Measurements from ENCODE around the gene SNX20. TPM values are rescaled to one million over a fixed set of nuclear protein-coding genes. Genes with fewer than 3 reads are reported as not detected.

The SNX20 gene
- total and polyA plus RNA-seq, 2 of the 13 experiments (the other 11 are each of a cell fraction or from before 2014, with no cell fraction given), result not detected

DNA sequence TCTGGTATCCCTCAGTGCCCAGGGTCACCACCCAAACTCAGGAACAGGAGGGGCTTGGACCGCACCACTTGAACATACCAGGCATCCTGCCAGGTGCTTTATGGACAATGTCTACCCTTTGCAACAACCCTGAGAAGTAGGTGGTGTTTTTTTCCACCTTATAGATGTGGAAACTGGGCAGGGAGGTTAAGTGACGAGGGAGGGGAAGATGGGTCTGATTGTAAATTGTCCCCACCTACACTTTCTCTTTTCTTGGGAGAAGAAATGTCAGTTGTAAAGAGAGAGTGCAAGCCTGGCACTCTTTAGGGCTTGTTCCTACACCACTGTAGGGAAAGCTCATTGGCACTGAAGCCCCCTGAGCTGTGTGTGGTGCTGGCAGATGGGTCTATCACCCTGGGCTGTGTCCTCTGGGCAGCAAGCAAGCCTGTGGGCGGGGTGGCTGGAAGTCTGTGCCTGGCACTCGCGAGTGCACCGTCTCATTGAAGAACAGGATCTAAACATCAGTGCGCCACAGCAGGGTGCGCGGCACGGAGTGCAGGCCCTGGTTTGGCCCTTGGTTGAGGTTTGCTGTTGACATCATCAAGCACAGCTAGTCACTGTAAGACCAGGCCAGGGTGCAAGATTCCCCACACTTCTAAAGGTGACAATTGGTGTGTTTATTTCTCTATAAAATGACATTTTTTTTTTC lies 27.4 kb upstream of the SNX20 start:
- Histone ChIP-seq H3K4me1 (ENCODE audit: insufficient read depth, low read length) (no peaks in the 10 kb centered on the region), H3K79me2 (ENCODE audit: insufficient read depth, low read length) (no peaks in the 10 kb centered on the region), H3K9me3 (ENCODE audit: low read length) (peaks cover 23% of the 10 kb centered on the region), H4K20me1 (ENCODE audit: insufficient read depth, low read length) (no peaks in the 10 kb centered on the region), H3K36me3 (replicated peaks in 1 of 2; ENCODE audit: control insufficient read depth in 1 of 2, insufficient read depth in 2 of 2, low read length in 2 of 2) (no peaks in the 10 kb centered on the region), H3K27ac (ENCODE audit: extremely low read length, insufficient read depth, low read length) (no peak overlapping the region), H3K27me3 (ENCODE audit: control insufficient read depth in 1 of 2, insufficient read depth in 2 of 2, low read length in 2 of 2) (peaks cover 0 to 16% of the 10 kb centered on the region in 2 experiments; a peak in 2 of 5 replicates), H2AFZ (ENCODE audit: low read length) (no peak overlapping the region), H3K4me2 (ENCODE audit: low read depth, low read length) (no peak overlapping the region), H3K4me3 (replicated peaks in 1 of 3; ENCODE audit: insufficient read depth in 1 of 3, low read depth in 2 of 3, low read length in 3 of 3) (no peak overlapping the region), H3K9ac (ENCODE audit: insufficient read depth, low read depth, low read length) (no peak overlapping the region)
- TF ChIP-seq EED (CRISPR knock-in tag; IDR thresholded peaks at IDR 0.05), result no peak
- TF ChIP-seq BRCA1 (CRISPR knock-in tag; IDR thresholded peaks at IDR 0.05), result no peak
- no peak for TF ChIP-seq PLRG1 (conservative IDR thresholded peaks at IDR 0.05)
- TF ChIP-seq, protein P1, sequence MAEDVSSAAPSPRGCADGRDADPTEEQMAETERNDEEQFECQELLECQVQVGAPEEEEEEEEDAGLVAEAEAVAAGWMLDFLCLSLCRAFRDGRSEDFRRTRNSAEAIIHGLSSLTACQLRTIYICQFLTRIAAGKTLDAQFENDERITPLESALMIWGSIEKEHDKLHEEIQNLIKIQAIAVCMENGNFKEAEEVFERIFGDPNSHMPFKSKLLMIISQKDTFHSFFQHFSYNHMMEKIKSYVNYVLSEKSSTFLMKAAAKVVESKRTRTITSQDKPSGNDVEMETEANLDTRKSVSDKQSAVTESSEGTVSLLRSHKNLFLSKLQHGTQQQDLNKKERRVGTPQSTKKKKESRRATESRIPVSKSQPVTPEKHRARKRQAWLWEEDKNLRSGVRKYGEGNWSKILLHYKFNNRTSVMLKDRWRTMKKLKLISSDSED (CRISPR knock-in tag; IDR thresholded peaks at IDR 0.05), result no peak
- no peak for TF ChIP-seq ARID5B (CRISPR knock-in tag; IDR thresholded peaks at IDR 0.05)
- TF ChIP-seq HNRNPH1 (optimal IDR thresholded peaks at IDR 0.05; ENCODE audit: low read depth, low read length), result no peak
- TF ChIP-seq SNAPC2 (CRISPR knock-in tag; IDR thresholded peaks at IDR 0.05), result no peak
- TF ChIP-seq ZFYVE20 (CRISPR knock-in tag; IDR thresholded peaks at IDR 0.05; ENCODE audit: borderline replicate concordance, low read depth), result no peak
- TF ChIP-seq, protein P2, sequence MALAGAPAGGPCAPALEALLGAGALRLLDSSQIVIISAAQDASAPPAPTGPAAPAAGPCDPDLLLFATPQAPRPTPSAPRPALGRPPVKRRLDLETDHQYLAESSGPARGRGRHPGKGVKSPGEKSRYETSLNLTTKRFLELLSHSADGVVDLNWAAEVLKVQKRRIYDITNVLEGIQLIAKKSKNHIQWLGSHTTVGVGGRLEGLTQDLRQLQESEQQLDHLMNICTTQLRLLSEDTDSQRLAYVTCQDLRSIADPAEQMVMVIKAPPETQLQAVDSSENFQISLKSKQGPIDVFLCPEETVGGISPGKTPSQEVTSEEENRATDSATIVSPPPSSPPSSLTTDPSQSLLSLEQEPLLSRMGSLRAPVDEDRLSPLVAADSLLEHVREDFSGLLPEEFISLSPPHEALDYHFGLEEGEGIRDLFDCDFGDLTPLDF (CRISPR knock-in tag; IDR thresholded peaks at IDR 0.05), result no peak
- TF ChIP-seq ZMAT3 (CRISPR knock-in tag; conservative IDR thresholded peaks at IDR 0.05), result no peak
- TF ChIP-seq ZNF781 (CRISPR knock-in tag; IDR thresholded peaks at IDR 0.05; ENCODE audit: borderline replicate concordance, not compliant biosample characterization), result no peak
- intact Hi-C loops (cut with micrococcal nuclease; ENCODE audit: unreplicated experiment) (no loop called here), in situ Hi-C loops (cut with HindIII; ENCODE audit: extremely low pct_ligation_motif_present, low pct_unique_long_range_greater_than_20kb) (no loop called here)
- no peak for FAIRE-seq
- ChIA-PET CTCF (ENCODE audit: low intra/inter-chr PET ratio, low total read pairs) (no interaction called here), POLR2A (no interaction called here)
- WGBS (ENCODE audit: low lambda C conversion rate), result 72% methylated on average over 10 of the region's 10 CpGs
- no peak for ATAC-seq
- no TSS peak for BruUV-seq (replicated peaks)
- no peak for DNase-seq (ENCODE audit: low spot score)

Measured in HepG2 (cell line).